Measurements from ENCODE around the gene DDTL. TPM values are rescaled to one million over a fixed set of nuclear protein-coding genes. Genes with fewer than 3 reads are reported as not detected.
"Not testable (repeated sequence)": the region's sequence is repeated elsewhere in the genome, so short reads cannot be mapped to it uniquely, and the experiment has no call there.

Gene DDTL
- total and polyA plus RNA-seq, 9 of the 15 experiments (the other 6 are each of a cell fraction or from before 2014, with no cell fraction given), result 0.05 to 1.7 (median 0.59) TPM; not detected in 4

DNA sequence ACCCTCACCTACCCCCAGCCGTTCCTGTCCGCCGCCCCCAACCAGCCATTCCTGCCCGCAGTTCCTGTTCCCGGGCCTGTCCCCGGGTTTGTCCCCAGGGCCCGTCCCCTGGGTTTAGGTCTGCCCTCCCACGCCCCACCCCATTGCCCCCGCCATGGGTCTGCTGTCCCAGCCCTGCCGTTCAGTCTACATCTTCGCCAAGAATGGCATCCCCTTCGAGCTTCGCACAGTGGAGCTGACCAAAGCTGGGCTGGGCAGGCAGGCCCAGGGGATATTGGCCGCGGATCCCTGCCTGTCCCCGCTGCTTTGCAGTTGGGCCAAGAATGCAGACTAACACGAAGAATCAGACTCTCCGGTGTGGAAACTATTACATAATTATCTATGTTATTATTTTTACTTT, 16.9 kb upstream of the DDTL start:
- WGBS (ENCODE audit: insufficient coverage, low coverage, missing lambda C conversion rate), result 87% methylated on average over 3 of the region's 18 CpGs
- H4K20me1 ChIP-seq (replicated peaks; ENCODE audit: control insufficient read depth, insufficient read depth, low read length); H3K9ac ChIP-seq (ENCODE audit: insufficient read depth in 1 of 2, low read depth in 2 of 2, low read length in 2 of 2); H3K27ac ChIP-seq (ENCODE audit: extremely low read depth, low read depth, low read length); H3K9me1 ChIP-seq (ENCODE audit: control insufficient read depth, insufficient read depth, low read length); BruUV-seq (replicated peaks); POLR2A ChIA-PET; H3K9me3 ChIP-seq (replicated peaks; ENCODE audit: control insufficient read depth, insufficient read depth, low read depth, low read length); DNase-seq (ENCODE audit: extremely low read depth in 1 of 4, low spot score in 3 of 4); ATAC-seq; CTCF ChIA-PET (ENCODE audit: low intra/inter-chr PET ratio); H2AFZ ChIP-seq (ENCODE audit: low read depth, low read length); H3K36me3 ChIP-seq (ENCODE audit: control insufficient read depth, insufficient read depth, low read length); H3K4me2 ChIP-seq (ENCODE audit: insufficient read depth, low read length); FAIRE-seq; H3K79me2 ChIP-seq (ENCODE audit: control insufficient read depth, insufficient read depth, low read length); H3K27me3 ChIP-seq (ENCODE audit: control insufficient read depth in 2 of 2, insufficient read depth in 2 of 2, low read length in 2 of 2); H3K4me3 ChIP-seq; H3K4me1 ChIP-seq (replicated peaks in 1 of 2; ENCODE audit: control insufficient read depth in 2 of 2, insufficient read depth in 2 of 2, low read length in 2 of 2): not testable (repeated sequence)
- in situ Hi-C loops (cut with MboI) (loop anchor here (10.0 to 25.0 kb wide), 2 partner anchors 225 to 563 kb away; no protein-coding TSS in a partner anchor), intact Hi-C loops (cut with micrococcal nuclease) (loop anchor here (10.0 kb wide), 1 partner anchor 235 kb away; the partner anchor contains the start of gene SUSD2)

DNA sequence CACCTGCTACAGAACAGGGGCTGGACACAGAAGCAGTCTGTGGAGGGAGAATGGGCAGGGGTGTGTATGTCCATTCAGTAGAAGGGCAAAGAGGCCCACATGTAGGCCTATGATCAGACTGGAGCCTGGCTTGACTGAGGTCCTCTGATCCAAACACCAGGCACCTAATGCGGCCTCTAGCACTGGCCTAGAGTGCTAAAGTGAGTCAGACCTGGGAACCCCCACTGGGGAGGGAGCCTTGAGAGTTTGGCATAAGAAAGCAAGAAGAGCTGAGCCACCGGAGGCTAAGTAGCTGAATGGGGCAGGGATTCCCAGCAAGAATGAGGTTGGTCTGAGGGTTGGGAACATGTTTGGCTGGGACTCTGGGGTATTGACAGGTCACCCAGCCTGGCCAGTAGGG, 15.3 kb upstream of the DDTL start:
- in situ Hi-C loops (cut with MboI), result loop anchor here (10.0 to 25.0 kb wide), 2 partner anchors 223 to 561 kb away; no protein-coding TSS in a partner anchor
- H3K27me3 ChIP-seq (ENCODE audit: control insufficient read depth in 2 of 2, insufficient read depth in 2 of 2, low read length in 2 of 2); H3K9me3 ChIP-seq (replicated peaks; ENCODE audit: control insufficient read depth, insufficient read depth, low read depth, low read length); H4K20me1 ChIP-seq (replicated peaks; ENCODE audit: control insufficient read depth, insufficient read depth, low read length); ATAC-seq; H3K9ac ChIP-seq (ENCODE audit: insufficient read depth in 1 of 2, low read depth in 2 of 2, low read length in 2 of 2); H3K79me2 ChIP-seq (ENCODE audit: control insufficient read depth, insufficient read depth, low read length); BruUV-seq (replicated peaks); H3K27ac ChIP-seq (ENCODE audit: extremely low read depth, low read depth, low read length); H3K36me3 ChIP-seq (ENCODE audit: control insufficient read depth, insufficient read depth, low read length); H2AFZ ChIP-seq (ENCODE audit: low read depth, low read length); H3K4me1 ChIP-seq (replicated peaks in 1 of 2; ENCODE audit: control insufficient read depth in 2 of 2, insufficient read depth in 2 of 2, low read length in 2 of 2); POLR2A ChIA-PET; CTCF ChIA-PET (ENCODE audit: low intra/inter-chr PET ratio); FAIRE-seq; H3K4me2 ChIP-seq (ENCODE audit: insufficient read depth, low read length); H3K9me1 ChIP-seq (ENCODE audit: control insufficient read depth, insufficient read depth, low read length); H3K4me3 ChIP-seq; DNase-seq (ENCODE audit: extremely low read depth in 1 of 4, low spot score in 3 of 4): not testable (repeated sequence)
- WGBS (ENCODE audit: insufficient coverage, low coverage, missing lambda C conversion rate), result 86% methylated on average over 1 of the region's 2 CpGs
- intact Hi-C loops (cut with micrococcal nuclease), result loop anchor here (10.0 kb wide), 1 partner anchor 233 kb away; the partner anchor contains the start of gene SUSD2
